Breast epithelium (tissue), 4 donors: ENCODE data around the gene CNKSR1. TPM values are rescaled to one million over a fixed set of nuclear protein-coding genes. Genes with fewer than 3 reads are reported as not detected.
"Not testable (repeated sequence)": the region's sequence is repeated elsewhere in the genome, so short reads cannot be mapped to it uniquely, and the experiment has no call there.

Experiments used
- DNase-seq, 2 donors: peaks; one replicate each; pipeline ENCODE4 v3.0.0-alpha.2; 2019; ENCODE audit warnings: low spot score in 2 of 2
- H3K27ac ChIP-seq, 2 donors: fragments of 200-600 bp; sonication (generic) in 1 of 2; one replicate each; pipeline ENCODE4 v1.5.1; 2016 to 2019; ENCODE audit warnings: mild to moderate bottlenecking in 1 of 2
- H3K27me3 ChIP-seq, 2 donors: fragments of 200-600 bp; sonication (generic) in 1 of 2; one replicate each; pipeline versions ENCODE4 v1.5.1 to v1.6.0; 2017 to 2019; ENCODE audit warnings: control low read depth in 1 of 2, mild to moderate bottlenecking in 1 of 2
- H3K36me3 ChIP-seq: fragments of 200-600 bp; one replicate; pipeline ENCODE4 v1.5.1; 2019
- H3K4me1 ChIP-seq, 2 donors: fragments of 200-600 bp; sonication (generic); one replicate each; pipeline ENCODE4 v1.5.1; 2016 to 2019; ENCODE audit warnings: control low read depth in 1 of 2
- H3K4me3 ChIP-seq, 3 donors: fragments of 200-600 bp; sonication (generic); 1 replicate in 2 of 3; 2 replicates in 1 of 3; pipeline ENCODE4 v1.5.1; 2016 to 2019; ENCODE audit warnings: mild to moderate bottlenecking in 3 of 3, moderate library complexity in 2 of 3
- H3K9me3 ChIP-seq, 2 donors: fragments of 200-600 bp; sonication (generic) in 1 of 2; one replicate each; pipeline ENCODE4 v1.5.1; 2016 to 2019; ENCODE audit warnings: control low read depth in 1 of 2
- POLR2A ChIP-seq: fragments of 450-650 bp; IDR thresholded peaks from one replicate; pipeline ENCODE4 v1.6.1; 2016; ENCODE audit warnings: antibody characterized with exemption, mild to moderate bottlenecking, moderate library complexity
- POLR2AphosphoS5 ChIP-seq, 3 donors: sonication (generic); formaldehyde crosslinking; IDR thresholded peaks; one replicate each; pipeline ENCODE4 v1.6.1; 2017; ENCODE audit warnings: antibody characterized with exemption in 3 of 3
- intact Hi-C: fragments of 100-400 bp; cut with DNase I; formaldehyde crosslinking; loops from one replicate; pipeline ENCODE4 v1.15.1; 2023; ENCODE audit warnings: low total_unique reads
- total RNA-seq, 3 donors: library from RNA; depleted of rRNA; stranded (reverse); fragments of >200 nt; gene quantifications; one replicate each; pipeline ENCODE4 v1.1.0, GENCODE V29; 2016
- TF ChIP-seq, protein P1 (sequence below), 3 donors: fragments of 450-650 bp; IDR thresholded peaks; one replicate each; pipeline ENCODE4 v1.5.1; 2016 to 2017; ENCODE audit warnings: antibody characterized with exemption in 3 of 3, mild to moderate bottlenecking in 3 of 3, moderate library complexity in 3 of 3

CNKSR1 gene
- total RNA-seq, 3 donors from 2014 or later, result 2.2 to 28.2 (median 22.3) TPM

GRCh38 chr1:26225033-26225831 lies 47.9 kb downstream of the CNKSR1 start:
- Histone ChIP-seq H3K27ac (no peak overlapping the region), H3K4me3 (peak overlapping the region; percentile 19 to 59 (median 48)), H3K9me3 (no peaks in the 10 kb centered on the region), H3K36me3 (no peaks in the 10 kb centered on the region), H3K27me3 (no peaks in the 10 kb centered on the region), H3K4me1 (no peaks in the 10 kb centered on the region)
- intact Hi-C loops, result no loop called here
- peak; percentile 32 to 59 for DNase-seq
- TF ChIP-seq, protein P1, sequence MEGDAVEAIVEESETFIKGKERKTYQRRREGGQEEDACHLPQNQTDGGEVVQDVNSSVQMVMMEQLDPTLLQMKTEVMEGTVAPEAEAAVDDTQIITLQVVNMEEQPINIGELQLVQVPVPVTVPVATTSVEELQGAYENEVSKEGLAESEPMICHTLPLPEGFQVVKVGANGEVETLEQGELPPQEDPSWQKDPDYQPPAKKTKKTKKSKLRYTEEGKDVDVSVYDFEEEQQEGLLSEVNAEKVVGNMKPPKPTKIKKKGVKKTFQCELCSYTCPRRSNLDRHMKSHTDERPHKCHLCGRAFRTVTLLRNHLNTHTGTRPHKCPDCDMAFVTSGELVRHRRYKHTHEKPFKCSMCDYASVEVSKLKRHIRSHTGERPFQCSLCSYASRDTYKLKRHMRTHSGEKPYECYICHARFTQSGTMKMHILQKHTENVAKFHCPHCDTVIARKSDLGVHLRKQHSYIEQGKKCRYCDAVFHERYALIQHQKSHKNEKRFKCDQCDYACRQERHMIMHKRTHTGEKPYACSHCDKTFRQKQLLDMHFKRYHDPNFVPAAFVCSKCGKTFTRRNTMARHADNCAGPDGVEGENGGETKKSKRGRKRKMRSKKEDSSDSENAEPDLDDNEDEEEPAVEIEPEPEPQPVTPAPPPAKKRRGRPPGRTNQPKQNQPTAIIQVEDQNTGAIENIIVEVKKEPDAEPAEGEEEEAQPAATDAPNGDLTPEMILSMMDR (IDR thresholded peaks at IDR 0.05), result no peak
- TF ChIP-seq POLR2AphosphoS5 (IDR thresholded peaks at IDR 0.05) (no peak), POLR2A (no peak)

DNA sequence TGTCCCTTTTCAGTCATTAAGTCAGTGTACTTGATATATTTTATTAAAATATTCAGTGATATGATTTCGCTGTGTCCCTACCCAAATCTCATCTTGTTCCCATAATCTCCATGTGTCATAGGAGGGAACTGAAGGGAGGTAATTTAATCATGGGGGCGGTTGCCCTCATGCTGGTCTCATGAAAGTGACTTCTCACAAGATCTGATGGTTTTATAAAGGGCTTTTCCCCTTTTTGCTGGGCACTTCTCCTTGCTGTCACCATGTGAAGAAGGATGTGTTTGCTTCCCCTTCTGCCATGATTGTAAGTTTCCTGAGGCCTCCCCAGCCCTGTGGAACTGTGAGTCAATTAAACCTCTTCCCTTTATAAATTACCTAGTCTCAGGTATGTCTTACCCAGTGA lies 53.4 kb downstream of the CNKSR1 start:
- H3K36me3 ChIP-seq, DNase-seq, H3K4me1 ChIP-seq, H3K9me3 ChIP-seq, H3K27me3 ChIP-seq, H3K27ac ChIP-seq, H3K4me3 ChIP-seq: not testable (repeated sequence)
- intact Hi-C loops, result loop anchor here (10.0 kb wide), 1 partner anchor 66 kb away; the partner anchor contains the start of genes C1orf232 and ZNF593

- Histone ChIP-seq H3K9me3 (no peaks in the 10 kb centered on the region), H3K27ac (peak within 1 kb of the TSS; percentile 82 to 87), H3K27me3 (no peaks in the 10 kb centered on the region), H3K4me3 (peak within 1 kb of the TSS; percentile 64 to 80 (median 78)), H3K36me3 (no peaks in the 10 kb centered on the region), H3K4me1 (no peaks in the 10 kb centered on the region)
- TF ChIP-seq POLR2AphosphoS5 (IDR thresholded peaks at IDR 0.05) (peak in 2 of 3 donors; percentile 11 to 57), POLR2A (no peak)
- TF ChIP-seq, protein P1 (IDR thresholded peaks at IDR 0.05), result peak; percentile 58 to 88 (median 78)
- DNase-seq, result peak; percentile 97 to 99
- intact Hi-C loops, result loop anchor here (10.0 kb wide), 1 partner anchor 69 kb away; the partner anchor contains the start of genes C1orf232 and ZNF593
Measured at GRCh38 chr1:26233903-26234643, 56.8 kb downstream of the CNKSR1 start, which contains the start of gene CEP85. Gene CEP85 (plus strand): TSS chr1:26234200. CDS start chr1:26239784, 5,584 bp downstream.

GRCh38 chr1:26234644-26235370 lies 57.5 kb downstream of the CNKSR1 start:
- DNase-seq, result no peak
- no peaks in the 10 kb centered on the region for H3K4me1 ChIP-seq
- peak overlapping the region; percentile 82 to 87 for H3K27ac ChIP-seq
- H3K9me3 ChIP-seq, result no peaks in the 10 kb centered on the region
- intact Hi-C loops, result loop anchor here (10.0 kb wide), 1 partner anchor 70 kb away; the partner anchor contains the start of genes C1orf232 and ZNF593
- no peaks in the 10 kb centered on the region for H3K36me3 ChIP-seq
- no peak for TF ChIP-seq POLR2AphosphoS5 (IDR thresholded peaks at IDR 0.05)
- TF ChIP-seq, protein P1 (IDR thresholded peaks at IDR 0.05), result no peak
- TF ChIP-seq POLR2A, result no peak
- H3K27me3 ChIP-seq, result no peaks in the 10 kb centered on the region
- H3K4me3 ChIP-seq, result peak overlapping the region; percentile 64 to 80 (median 78)
